ENCODE results near the gene TMPRSS12.
"Not testable (repeated sequence)": the region's sequence is repeated elsewhere in the genome, so short reads cannot be mapped to it uniquely, and the experiment has no call there.

The TMPRSS12 gene, protein sequence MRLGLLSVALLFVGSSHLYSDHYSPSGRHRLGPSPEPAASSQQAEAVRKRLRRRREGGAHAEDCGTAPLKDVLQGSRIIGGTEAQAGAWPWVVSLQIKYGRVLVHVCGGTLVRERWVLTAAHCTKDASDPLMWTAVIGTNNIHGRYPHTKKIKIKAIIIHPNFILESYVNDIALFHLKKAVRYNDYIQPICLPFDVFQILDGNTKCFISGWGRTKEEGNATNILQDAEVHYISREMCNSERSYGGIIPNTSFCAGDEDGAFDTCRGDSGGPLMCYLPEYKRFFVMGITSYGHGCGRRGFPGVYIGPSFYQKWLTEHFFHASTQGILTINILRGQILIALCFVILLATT

DNA sequence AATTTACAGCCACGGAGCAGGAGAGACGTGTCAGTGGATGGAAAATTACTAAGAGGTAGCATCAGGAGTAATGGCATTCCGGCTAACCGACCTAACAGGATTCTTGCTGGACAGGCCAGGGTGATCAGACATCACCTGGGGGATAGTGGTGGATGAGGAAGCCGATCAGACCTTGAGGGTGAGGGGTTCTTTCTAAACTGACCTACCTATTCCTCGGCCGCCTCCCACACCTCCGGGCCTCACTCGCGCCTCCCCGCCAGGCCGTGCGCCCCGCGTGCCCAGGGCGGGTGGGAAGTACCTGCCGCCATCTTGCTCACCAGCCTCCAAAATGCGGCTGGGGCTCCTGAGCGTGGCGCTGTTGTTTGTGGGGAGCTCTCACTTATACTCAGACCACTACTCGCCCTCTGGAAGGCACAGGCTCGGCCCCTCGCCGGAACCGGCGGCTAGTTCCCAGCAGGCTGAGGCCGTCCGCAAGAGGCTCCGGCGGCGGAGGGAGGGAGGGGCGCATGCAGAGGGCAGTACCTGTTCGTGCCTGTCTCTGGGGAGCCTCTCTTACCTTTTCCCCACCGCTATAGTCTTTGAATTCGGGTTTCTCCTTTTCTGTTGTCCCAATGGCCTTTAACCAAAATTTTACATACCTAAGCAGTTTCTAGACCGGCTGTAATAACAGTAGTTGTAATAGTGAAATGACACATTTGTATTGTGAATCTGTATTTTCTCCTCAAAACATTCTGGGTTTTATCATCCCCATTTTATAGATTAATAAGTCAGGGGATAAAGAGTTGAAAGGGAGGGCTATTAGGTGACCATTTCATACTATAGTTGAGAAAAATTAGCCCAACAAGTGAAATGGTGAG is at the start of gene TMPRSS12:
Gene TMPRSS12 (plus strand): TSS at position 290 of the 857 bp plus-strand sequence. CDS start 39 bp downstream, at position 329.
- DNase-seq: no peak

DNA sequence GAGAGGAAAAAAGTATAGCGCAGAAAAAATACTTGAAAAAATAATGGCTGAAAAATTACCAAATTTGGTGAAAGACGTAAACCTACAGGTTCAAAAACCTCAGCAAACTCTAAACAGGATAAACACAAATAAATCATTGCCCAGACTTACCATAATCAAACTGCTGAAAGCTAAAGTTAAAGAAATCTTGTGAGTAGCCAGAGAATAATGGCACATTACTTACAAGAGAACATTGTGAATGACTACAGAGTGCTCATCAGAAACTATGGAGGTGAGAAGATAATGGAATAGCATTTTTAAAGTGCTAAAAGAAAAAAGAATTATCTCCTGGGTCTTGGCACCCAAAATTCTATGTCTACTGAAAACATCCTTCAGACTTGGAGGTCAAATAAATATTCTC is 42.8 kb upstream of the TMPRSS12 start:
- DNase-seq: no peak

DNA sequence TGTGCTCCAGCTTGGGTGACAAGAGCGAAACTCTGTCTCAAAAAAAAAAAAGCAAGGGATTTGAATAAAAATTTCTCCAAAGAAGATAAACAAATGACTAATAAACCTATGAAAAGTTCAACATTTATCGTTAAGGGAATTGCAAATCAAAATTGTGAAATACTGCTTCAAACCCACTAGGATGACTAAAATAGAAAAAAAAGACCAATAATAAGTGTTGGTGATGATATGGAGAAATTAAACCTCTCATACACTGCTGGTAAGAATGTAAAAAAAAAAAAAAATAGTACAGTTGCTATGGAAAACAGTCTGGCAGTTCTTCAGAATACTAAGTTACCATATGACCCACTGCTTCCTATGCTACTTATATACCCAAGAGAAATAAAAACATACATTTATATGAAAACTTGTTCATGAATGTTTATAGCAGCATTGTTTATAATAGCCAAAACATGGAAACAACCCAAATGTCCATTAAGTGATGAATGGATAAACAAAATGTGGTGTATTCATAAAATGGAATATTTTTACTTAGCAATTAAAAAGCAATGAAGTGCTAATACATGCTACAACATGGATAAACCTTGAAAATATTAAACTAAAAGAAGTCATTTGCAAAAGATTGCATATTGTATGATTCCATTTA is 39.4 kb upstream of the TMPRSS12 start:
- DNase-seq: no peak

DNA sequence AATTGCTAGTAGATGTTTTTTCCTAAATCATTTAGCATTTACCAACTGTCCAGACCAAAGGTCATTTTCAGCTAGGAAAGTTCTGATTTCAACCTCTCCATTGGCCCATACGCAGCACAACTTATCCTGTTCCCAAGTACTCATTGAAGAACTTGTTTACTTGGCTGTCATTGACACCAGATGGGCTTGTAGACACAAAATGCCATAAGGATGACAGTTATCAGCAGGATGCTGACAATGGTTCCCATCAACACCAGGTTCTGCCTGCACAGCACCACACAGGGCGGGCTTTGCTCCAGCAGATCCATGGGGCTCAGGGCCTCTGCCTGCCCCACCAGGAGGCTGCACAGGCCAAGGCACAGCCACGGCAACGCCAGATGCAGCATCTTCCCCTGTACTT is 36.5 kb upstream of the TMPRSS12 start:
- DNase-seq: no peak

DNA sequence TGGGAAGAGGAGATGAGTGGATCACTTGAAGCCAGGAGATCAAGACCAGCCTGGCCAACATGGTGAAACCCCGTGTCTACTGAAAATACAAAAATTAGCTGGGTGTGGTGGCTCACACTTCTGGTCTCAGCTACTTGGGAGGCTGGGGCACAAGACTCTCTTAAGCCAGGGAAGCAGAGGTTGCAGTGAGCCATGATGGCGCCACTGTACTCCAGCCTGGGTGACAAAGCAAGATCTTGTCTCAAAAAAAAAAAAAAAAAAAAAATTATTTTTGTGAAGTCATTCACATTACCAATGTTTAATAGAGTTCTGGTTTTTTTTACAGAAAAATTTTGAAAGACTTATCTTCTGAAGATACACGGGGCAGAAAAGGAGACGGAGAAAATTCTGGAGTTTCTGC is 33.6 kb upstream of the TMPRSS12 start:
- DNase-seq: not testable (repeated sequence)

DNA sequence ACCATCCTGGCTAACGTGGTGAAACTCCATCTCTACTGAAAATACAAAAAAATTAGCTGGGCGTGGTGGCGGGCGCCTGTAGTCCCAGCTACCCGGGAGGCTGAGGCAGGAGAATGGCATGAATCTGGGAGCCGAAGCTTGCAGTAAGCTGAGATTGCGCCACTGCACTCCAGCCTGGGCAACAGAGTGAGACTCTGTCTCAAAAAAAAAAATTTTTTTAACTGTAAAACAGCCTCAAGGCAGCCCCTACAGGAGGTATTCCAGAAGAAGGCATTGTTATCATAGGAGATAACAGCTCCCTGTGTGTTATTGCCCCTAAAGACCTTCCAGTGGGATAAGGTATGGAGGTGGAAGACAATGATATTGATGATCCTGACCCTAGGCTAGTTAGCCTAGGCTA is 27.8 kb upstream of the TMPRSS12 start:
- DNase-seq: not testable (repeated sequence)

DNA sequence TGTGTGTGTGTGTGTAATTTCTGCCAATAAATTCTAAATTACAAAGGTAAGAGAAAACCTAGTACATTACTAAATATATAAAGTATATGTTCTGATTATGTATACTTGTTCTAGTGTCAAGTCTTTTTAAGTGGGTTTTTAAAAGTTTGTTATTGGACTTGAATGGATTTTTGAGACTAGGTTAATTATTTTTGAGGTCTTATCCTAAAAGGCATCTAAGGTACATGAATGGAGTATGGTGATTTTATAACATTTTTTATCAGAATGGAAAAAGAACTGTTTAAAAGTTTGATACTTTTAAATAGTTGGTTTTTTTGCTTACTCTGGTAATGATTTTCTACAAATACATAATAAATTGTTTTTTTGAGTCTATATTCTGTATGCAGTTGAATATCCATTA is 22.5 kb upstream of the TMPRSS12 start:
- DNase-seq: no peak

DNA sequence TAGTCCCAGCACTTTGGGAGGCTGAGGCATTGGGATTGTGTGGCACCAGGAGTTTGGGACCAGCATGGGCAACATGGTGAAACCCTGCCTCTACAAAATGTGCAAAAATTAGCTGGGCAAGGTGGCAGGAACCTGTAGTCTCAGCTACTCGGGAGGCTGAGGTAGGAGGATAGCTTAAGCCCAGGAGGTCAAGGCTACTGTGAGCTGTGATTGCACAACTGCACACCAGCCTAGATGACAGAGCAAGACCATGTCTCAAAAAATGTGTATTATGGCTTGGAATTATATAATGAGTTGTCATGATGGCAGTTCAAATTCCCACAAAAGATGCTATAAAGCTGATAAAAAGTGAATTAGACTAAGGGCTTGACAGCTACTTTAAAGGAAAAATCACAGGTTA is 20.6 kb upstream of the TMPRSS12 start:
- DNase-seq: no peak

DNA sequence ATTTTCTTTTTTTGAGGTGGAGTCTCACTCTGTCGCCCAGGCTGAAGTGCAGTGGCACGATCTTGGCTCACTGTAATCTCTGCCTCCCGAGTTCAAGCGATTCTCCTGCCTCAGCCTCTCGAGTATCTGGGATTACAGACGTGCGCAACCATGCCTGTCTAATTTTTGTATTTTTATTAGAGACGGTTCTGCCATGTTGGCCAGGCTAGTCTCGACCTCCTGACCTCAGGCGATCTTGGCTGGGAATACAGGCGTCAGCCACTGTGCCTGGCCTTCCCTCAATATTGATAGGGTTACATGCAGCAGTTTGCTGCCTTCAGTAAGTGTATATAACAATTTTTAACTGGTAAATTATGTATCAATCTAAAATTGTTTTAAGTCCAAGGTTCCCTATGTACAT is 19.0 kb upstream of the TMPRSS12 start:
- not testable (repeated sequence) for DNase-seq

DNA sequence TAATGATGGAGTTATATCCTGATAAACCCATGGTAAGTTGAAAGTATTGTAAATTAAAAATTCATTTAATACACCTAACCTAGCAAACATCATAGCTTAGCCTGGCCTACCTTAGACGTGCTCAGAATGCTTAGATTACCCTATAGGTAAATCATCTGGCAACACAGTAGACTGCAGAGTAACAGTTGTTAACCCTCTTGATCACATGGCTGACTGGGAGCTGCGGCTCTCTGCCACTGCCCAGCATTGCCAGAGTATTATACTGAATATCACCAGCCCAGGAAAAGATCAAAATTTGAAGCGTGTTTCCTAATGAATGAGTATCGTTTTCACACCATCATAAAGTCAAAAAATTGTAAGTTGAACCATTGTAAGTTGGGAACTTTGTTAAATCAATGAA is 17.8 kb upstream of the TMPRSS12 start:
- DNase-seq: no peak

DNA sequence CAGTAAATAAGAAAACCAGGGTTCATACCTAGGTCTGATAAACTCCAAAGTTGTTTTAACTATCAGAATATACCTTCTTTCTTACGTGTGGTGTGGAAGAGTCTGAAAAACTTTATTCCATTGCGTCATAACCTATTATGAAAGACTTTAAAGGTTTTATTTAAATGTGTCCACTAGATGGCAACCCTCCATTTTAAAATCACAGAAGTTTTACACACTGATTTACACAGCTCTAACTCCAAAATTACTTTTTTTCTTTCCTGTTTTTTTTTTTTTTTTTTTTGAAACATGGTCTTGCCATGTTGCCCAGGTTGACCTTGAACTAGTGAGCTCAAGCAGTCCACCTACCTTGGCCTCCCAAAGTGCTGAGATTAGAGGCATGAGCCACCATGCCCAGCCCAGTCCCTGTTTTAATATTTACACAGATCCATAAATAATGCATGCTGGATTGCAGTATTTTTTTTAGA is 17.3 kb upstream of the TMPRSS12 start:
- peak in 1 of 2 donors; percentile 70 for DNase-seq

DNA sequence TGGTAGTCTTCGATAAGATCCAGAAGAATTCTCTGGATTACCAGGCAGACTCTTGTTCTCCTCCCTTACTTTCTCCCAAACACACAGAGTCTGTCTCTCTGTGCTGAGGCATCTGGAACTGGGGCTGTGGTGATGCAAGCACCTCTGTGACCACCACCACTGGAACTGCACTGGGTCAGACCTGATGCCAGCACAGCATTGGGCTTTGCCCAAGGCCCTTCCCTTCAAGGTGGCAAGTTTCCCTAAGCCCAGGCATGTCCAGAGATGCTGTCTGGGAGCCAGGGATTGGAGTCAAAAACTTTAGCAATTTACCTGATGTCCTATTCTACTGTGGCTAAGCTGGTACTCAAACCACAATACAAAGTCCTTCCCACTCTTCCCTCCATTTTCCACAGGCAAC is 14.6 kb upstream of the TMPRSS12 start:
- DNase-seq: no peak

DNA sequence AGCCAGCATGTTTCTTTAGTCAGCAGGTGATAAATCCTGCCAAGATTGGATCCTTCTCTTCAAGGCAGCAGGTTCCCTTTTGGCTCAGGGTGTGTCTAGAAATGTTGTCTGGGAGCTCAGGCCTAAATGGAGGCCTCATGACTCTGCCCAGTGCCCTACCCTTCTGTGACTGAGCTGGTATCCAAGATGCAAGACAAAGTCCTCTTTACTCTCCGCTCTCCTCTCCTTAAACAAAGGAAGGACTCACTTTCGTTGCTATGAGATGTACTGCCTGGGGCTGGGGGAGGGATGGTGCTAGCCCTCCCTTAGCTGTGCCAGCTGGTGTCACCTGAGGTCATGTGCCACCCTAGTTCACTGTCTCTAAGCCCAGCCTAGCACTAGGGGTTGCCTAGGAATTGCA is 13.8 kb upstream of the TMPRSS12 start:
- DNase-seq: no peak

DNA sequence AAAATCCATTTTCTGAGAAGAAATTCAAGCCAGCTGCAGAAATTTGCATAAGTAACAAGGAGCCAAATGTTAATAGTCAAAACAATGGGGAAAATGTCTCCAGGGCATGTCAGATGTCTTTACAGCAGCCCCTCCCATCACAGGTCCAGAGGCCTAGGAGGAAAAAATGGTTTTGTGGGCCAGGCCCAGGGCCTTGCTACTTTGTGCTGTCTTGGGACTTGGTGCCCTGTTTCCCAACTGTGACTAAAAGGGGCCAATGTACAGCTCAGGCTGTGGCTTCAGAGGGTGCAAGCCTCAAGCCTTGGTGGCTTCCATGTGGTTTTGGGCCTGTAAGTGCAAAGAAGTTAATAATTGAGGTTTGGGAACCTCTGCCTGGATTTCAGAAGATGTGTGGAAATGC is 8.9 kb upstream of the TMPRSS12 start:
- not testable (repeated sequence) for DNase-seq

DNA sequence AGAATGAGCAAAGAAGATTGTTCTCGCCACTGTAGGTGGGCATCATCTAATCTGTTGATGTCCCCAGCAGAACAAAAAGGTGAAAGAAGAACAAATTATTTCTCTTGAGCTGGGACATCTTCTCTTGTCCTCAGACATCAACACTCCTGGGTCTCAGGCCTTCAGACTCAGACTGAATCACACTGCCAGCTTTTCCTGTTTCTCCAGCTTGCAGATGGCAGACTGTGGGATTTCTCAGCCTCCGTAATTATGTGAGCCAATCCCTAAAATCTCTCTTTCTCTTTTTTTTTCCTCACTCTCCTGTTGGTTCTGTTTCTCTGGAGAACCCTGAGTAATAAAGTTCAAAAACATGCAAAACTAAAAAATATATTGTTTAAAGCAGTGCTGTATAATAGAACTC is 3.7 kb upstream of the TMPRSS12 start:
- DNase-seq: no peak

DNA sequence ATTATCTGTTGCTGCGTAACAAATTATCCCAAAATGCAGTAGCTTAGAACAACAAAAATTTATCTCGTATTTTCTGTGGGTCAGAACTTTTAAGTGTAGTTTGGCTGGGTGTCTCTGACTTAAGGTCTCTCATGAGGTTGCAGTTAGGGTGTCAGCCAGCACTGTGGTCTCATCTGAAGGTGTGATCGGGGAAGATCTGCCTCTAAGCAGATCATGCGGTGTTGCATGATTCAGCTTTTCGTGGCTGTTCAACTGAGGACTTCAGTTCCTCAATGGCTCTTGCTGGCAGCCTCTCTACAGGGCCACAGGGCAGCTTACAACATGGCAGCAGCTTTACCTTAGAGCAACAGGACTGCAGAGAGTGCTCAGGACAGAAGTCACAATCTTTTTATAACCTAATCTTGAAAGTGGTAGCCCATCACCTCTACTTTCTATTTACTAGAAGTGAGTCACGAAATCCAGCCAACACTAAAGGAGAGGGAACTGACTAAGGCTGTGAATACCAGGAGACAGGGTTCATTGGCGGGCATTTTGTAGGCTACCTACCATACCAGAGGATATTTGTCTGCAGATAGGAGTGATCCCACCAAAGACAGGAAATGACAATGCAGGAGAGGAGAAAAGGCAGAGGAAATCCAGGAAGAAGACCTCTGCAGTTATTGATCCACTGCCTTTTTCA is 1.8 kb upstream of the TMPRSS12 start:
- no peak for DNase-seq

DNA sequence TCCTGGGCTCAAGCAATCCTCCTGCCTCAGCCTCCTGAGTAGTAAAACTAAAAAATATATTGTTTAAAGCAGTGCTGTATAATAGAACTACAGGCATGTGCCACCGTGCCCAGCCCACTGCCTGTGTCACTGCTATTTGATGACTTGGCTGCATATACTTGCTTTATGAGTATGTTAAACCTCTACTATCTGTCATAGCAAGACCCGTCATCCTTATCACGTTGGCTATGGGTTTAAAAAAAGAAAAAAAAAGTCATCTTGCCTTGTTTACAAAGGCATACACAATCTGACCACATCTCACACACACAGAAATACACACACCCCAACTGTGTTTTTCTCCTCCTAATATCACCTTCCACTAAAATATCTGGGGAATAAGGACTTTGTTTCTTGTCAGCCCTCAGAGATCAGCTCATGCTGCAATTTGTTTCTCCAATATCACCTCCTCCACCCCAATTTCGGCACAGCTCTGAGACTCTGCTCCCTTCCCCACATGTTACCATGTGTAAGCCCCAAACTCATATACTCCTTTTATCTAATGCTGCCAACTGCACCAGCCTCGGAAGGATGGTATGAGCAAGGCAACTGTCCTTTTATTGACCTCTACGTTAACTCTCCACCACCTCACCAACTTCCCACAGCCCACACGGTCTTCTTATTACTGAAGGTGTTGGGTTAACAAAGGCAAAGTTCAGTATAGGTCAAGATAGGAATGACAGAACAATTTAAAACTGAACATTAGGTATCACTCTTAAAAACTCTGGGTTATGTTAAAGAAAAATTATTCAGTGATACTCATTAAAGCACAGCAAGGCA is 802 bp upstream of the TMPRSS12 start:
- no peak for DNase-seq

DNA sequence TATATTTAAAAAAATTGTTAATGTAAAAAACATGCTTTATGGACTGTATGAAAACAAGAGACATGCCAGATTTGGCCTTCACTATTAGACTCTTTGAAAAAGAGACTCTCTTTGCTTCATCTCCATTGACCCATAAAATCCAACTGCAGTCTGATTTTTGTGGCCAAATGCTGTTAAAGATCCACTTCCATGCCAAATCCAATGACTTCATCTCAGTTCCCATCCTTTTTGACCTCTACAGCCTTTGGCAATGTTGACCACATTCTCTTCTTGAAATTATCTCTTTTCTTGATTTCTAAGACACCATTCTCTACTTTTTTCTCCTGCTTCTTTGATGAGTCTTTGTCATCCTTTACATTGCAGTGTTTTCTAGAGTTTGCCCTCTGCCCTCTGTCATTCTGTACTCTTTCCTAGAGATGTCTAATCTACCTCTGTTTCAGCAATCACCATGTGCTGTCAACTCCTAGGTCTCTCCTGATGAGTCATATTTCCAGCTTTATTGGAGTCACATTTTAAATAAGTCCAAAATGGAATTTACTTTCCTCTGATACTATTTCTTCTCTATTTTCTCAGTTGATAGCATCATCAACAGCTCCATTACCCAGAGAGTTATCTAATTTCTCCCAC is 2.4 kb downstream of the TMPRSS12 start:
- DNase-seq: no peak

DNA sequence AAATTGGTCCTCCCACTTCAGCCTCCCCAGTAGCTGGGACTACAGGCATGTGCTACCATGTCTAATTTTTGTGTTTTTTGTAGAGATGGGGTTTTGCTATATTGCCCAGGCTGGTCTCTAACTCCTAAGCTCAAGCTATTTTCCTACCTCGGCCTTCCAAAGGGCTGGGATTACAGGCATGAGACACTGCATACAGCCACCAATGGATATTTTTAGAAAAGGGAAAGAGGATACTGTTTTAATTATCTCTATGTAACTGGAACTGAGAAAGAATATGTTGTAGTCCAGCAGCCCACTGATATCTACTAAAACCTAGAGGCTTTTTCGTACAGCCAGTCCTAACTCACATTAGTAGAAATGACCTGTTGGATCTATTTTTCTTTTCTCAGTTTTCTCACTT is 6.2 kb downstream of the TMPRSS12 start:
- no peak for DNase-seq

DNA sequence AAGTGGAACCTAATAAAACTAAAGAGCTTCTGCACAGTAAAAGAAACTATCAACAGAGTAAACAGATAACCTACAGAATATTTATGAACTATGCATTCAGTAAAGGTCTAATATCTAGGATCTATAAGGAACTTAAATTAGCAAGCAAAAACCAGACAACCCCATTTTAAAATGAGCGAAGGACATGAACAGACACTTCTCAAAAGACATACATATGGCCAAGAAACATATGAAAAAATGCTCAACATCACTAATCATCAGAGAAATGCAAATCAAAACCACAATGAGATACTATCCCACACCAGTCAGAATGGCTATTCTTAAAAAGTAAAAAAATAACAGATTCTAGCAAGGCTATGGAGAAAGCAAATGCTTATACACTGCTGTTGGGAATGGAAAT is 12.5 kb downstream of the TMPRSS12 start:
- DNase-seq: not testable (repeated sequence)

DNA sequence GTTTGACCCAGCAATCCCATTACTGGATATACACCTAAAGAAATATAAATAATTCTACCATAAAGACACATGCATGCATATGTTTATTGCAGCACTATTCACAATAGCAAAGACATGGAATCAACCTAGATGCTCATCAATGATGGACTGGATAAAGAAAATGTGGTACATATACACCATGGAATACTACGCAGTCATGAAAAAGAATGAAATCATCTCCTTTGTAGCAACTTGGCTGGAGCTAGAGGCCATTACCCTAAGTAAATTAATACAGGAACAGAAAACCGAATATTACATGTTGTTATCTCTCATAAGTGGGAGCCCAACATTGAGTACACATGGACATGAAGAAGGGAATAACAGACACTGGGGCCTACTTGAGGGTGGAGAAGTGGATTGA is 13.0 kb downstream of the TMPRSS12 start:
- DNase-seq: not testable (repeated sequence)

All from CD4-positive, alpha-beta T cell treated with Interferon alpha-2 for 1 hour (primary cell).